Hepatocyte (in vitro differentiated cells): Measurements from ENCODE around the gene LTB4R. TPM values are rescaled to one million over a fixed set of nuclear protein-coding genes. Genes with fewer than 3 reads are reported as not detected.

Experiments used
- DNase-seq: peaks from one replicate; pipeline ENCODE4 v3.0.0-alpha.2; 2016; ENCODE audit warnings: low spot score
- H2AFZ ChIP-seq: fragments of 200-600 bp; sonication (generic); 2 replicates; pipeline ENCODE4 v1.6.0; 2016; ENCODE audit warnings: antibody characterized with exemption, mild to moderate bottlenecking
- H3K27ac ChIP-seq: fragments of 200-600 bp; sonication (generic); 2 replicates; pipeline ENCODE4 v1.5.1; 2016; ENCODE audit warnings: mild to moderate bottlenecking
- H3K27me3 ChIP-seq: fragments of 200-600 bp; sonication (generic); 2 replicates; pipeline ENCODE4 v1.6.1; 2016
- H3K36me3 ChIP-seq: fragments of 200-600 bp; sonication (generic); replicated peaks from 2 replicates; pipeline ENCODE4 v1.5.1; 2016; ENCODE audit warnings: low read depth; ENCODE audit not compliant: insufficient read depth
- H3K4me1 ChIP-seq: fragments of 200-600 bp; sonication (generic); 2 replicates; pipeline ENCODE4 v1.5.1; 2016; ENCODE audit warnings: mild to moderate bottlenecking, moderate library complexity; ENCODE audit not compliant: insufficient read depth
- H3K4me2 ChIP-seq: fragments of 200-600 bp; sonication (generic); 2 replicates; pipeline ENCODE4 v1.6.0; 2016
- H3K4me3 ChIP-seq: fragments of 200-600 bp; sonication (generic); 2 replicates; pipeline ENCODE4 v1.5.1; 2016; ENCODE audit warnings: mild to moderate bottlenecking
- H3K79me2 ChIP-seq: fragments of 200-600 bp; sonication (generic); 2 replicates; pipeline ENCODE4 v1.6.0; 2017; ENCODE audit warnings: mild to moderate bottlenecking
- H3K9me2 ChIP-seq: fragments of 200-600 bp; sonication (generic); replicated peaks from 2 replicates; pipeline ENCODE4 v1.6.0; 2017; ENCODE audit warnings: mild to moderate bottlenecking; ENCODE audit not compliant: insufficient read depth
- H3K9me3 ChIP-seq: fragments of 200-600 bp; sonication (generic); 2 replicates; pipeline ENCODE4 v1.5.1; 2016; ENCODE audit warnings: low read depth, mild to moderate bottlenecking
- H4K20me1 ChIP-seq: fragments of 200-600 bp; sonication (generic); 2 replicates; pipeline ENCODE4 v1.6.0; 2016; ENCODE audit warnings: mild to moderate bottlenecking; ENCODE audit not compliant: insufficient read depth, poor library complexity, severe bottlenecking
- EZH2 ChIP-seq: fragments of 200-600 bp; sonication (generic); IDR thresholded peaks from 2 replicates; pipeline ENCODE4 v1.6.1; 2016; ENCODE audit warnings: antibody characterized with exemption, mild to moderate bottlenecking, borderline replicate concordance
- EZH2phosphoT487 ChIP-seq: fragments of 200-600 bp; sonication (generic); IDR thresholded peaks from one replicate; pipeline ENCODE4 v1.6.1; 2018; ENCODE audit warnings: antibody characterized with exemption, mild to moderate bottlenecking, low read depth, moderate library complexity; ENCODE audit not compliant: unreplicated experiment, severe bottlenecking
- WGBS: methylation state at CpG from one replicate; pipeline ENCODE4 v1.1.6; 2016; ENCODE audit warnings: low lambda C conversion rate; ENCODE audit errors: missing lambda C conversion rate; 5-methylcytosine and 5-hydroxymethylcytosine counted together
- polyA plus RNA-seq: library from polyadenylated mRNA; unstranded; fragments of >200 nt; fragmentation: Nextera tagmentation; extraction: Ambion mirVana; gene quantifications from 2 replicates; pipeline ENCODE4 v1.2.1, GENCODE V29; 2016
- total RNA-seq: library from RNA; depleted of rRNA; stranded (reverse); fragments of >200 nt; gene quantifications from 2 replicates; pipeline ENCODE4 v1.2.3, GENCODE V29; 2014
- TF ChIP-seq, protein P1 (sequence below): fragments of 200-600 bp; sonication (generic); IDR thresholded peaks from 2 replicates; pipeline ENCODE4 v1.5.1; 2016; ENCODE audit warnings: antibody characterized with exemption, mild to moderate bottlenecking; ENCODE audit not compliant: poor library complexity

Gene LTB4R
- total and polyA plus RNA-seq, 2 experiments from 2014 or later, result 3.6 to 5.1 TPM

DNA sequence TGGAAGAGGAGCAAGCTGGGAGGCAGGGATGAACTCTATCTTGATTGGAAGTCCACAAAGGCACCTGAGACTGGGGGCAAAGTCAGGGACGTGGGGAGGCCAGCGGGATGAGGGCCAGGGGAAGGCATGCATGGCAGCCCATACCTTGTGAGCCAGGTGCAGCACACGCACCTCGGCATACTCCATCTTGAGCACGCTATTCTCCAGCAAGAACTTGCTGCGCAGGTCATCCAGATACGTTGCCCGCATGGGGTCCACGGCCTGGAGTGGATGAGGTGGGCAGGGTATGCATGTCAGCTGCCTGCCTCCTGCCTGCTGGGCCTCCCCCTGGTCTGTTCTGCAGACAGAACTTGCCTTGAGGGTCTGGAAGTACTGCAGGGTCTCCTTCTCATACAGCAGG, 43.8 kb upstream of the LTB4R start:
- Histone ChIP-seq H3K79me2 (peaks cover 6% of the 10 kb centered on the region), H3K4me1 (peaks cover 6% of the 10 kb centered on the region), H2AFZ (no peak overlapping the region), H3K27me3 (no peaks in the 10 kb centered on the region), H3K4me3 (no peak overlapping the region), H3K9me3 (no peaks in the 10 kb centered on the region), H3K36me3 (no peaks in the 10 kb centered on the region), H4K20me1 (no peaks in the 10 kb centered on the region), H3K4me2 (no peak overlapping the region), H3K27ac (no peak overlapping the region), H3K9me2 (no peaks in the 10 kb centered on the region)
- 98% methylated on average over 9 of the region's 9 CpGs for WGBS
- TF ChIP-seq EZH2phosphoT487 (no peak), EZH2 (no peak)
- TF ChIP-seq, protein P1, sequence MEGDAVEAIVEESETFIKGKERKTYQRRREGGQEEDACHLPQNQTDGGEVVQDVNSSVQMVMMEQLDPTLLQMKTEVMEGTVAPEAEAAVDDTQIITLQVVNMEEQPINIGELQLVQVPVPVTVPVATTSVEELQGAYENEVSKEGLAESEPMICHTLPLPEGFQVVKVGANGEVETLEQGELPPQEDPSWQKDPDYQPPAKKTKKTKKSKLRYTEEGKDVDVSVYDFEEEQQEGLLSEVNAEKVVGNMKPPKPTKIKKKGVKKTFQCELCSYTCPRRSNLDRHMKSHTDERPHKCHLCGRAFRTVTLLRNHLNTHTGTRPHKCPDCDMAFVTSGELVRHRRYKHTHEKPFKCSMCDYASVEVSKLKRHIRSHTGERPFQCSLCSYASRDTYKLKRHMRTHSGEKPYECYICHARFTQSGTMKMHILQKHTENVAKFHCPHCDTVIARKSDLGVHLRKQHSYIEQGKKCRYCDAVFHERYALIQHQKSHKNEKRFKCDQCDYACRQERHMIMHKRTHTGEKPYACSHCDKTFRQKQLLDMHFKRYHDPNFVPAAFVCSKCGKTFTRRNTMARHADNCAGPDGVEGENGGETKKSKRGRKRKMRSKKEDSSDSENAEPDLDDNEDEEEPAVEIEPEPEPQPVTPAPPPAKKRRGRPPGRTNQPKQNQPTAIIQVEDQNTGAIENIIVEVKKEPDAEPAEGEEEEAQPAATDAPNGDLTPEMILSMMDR, result no peak
- no peak for DNase-seq

DNA sequence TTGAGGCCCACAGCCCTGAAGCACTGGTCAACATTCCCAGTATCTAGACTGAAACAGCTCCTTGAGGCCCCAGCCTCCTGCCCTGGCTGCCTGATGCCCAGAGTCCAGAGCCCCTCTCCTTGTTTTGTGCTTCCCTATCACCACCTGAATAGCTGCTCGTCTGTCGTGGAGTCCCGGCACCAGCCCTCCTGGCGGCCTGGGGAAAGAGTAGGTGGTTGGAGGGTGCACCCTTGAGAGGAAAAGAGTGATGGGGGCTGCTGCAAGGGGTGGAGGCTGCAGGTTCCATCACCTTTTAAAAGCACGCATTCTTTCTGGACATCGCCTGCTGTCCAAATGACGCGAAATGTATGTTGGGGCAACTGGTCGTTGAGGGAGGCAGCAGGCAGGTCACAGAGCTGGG, 43.1 kb upstream of the LTB4R start:
- Histone ChIP-seq H3K27me3 (no peaks in the 10 kb centered on the region), H3K9me2 (no peaks in the 10 kb centered on the region), H3K36me3 (no peaks in the 10 kb centered on the region), H4K20me1 (no peaks in the 10 kb centered on the region), H3K27ac (no peak overlapping the region), H3K4me3 (no peak overlapping the region), H2AFZ (no peak overlapping the region), H3K4me2 (no peak overlapping the region), H3K79me2 (peaks cover 10% of the 10 kb centered on the region), H3K4me1 (peaks cover 6% of the 10 kb centered on the region), H3K9me3 (no peaks in the 10 kb centered on the region)
- 96% methylated on average over 9 of the region's 9 CpGs for WGBS
- no peak for DNase-seq
- no peak for TF ChIP-seq EZH2
- TF ChIP-seq EZH2phosphoT487, result no peak
- TF ChIP-seq, protein P1, result no peak

DNA sequence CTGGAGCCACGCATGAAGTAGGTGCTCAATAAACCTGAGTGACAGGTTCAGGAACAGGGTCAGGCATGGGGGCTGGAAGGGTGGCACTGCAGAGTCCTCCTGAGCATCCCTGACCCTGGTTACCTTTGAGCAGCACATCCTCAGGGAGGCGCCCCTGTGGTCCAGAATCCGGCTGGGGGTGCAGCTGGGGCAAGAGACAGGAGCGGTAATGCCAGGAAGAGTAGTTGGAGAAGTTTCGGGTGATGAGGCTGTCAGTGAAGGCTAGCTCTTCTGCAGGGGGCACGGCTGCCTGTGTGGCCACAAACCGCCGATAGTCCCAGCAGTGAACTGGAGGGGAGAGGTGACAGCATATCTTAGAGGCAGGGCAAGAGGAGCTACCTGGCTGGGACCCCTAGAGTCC, 41.9 kb upstream of the LTB4R start:
- DNase-seq, result no peak
- Histone ChIP-seq H3K4me2 (no peak overlapping the region), H3K36me3 (no peaks in the 10 kb centered on the region), H4K20me1 (no peaks in the 10 kb centered on the region), H3K9me3 (no peaks in the 10 kb centered on the region), H3K9me2 (no peaks in the 10 kb centered on the region), H2AFZ (no peak overlapping the region), H3K79me2 (peaks cover 10% of the 10 kb centered on the region), H3K27ac (no peak overlapping the region), H3K4me3 (no peak overlapping the region), H3K27me3 (no peaks in the 10 kb centered on the region), H3K4me1 (peaks cover 6% of the 10 kb centered on the region)
- WGBS, result over 99% methylated on average over 8 of the region's 8 CpGs
- TF ChIP-seq EZH2phosphoT487 (no peak), EZH2 (no peak)
- TF ChIP-seq, protein P1, result no peak

DNA sequence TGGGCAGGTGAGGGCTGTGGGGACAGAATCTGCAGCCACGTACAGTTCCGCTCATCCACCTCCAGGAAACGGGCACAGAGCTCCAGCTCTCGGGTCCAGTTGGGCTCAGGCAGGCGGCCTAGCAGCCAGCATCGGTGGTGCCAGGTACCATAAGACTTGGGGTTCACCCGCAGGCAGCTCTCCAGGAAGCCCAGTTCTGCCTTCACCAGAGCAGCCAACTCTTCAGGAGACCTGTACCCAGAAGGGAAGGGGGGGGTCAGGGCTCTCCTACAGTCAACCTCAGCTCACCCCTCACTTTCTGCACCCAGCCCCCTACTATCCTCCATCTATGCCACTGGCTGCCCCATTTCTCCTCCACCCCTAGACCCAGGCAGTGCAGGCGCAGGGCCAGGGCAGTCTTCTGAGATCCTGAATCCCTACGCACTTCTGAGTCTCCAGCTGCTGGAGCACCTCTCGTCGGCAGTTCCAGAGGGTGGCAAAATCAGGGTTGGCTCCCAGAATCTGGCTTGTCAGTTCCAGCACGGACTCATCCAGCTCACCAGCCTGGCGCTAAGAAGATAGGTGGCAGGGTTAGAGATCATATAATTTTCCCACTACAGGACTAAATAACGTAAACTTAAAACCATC, 41.3 kb upstream of the LTB4R start:
- 97% methylated on average over 14 of the region's 14 CpGs for WGBS
- H3K9me2 ChIP-seq, result no peaks in the 10 kb centered on the region
- TF ChIP-seq, protein P1, result no peak
- TF ChIP-seq EZH2 (no peak), EZH2phosphoT487 (no peak)
- H3K4me3 ChIP-seq, result no peak overlapping the region
- no peak overlapping the region for H2AFZ ChIP-seq
- H3K4me2 ChIP-seq, result no peak overlapping the region
- no peaks in the 10 kb centered on the region for H3K27me3 ChIP-seq
- H3K27ac ChIP-seq, result no peak overlapping the region
- H3K36me3 ChIP-seq, result no peaks in the 10 kb centered on the region
- H3K79me2 ChIP-seq, result peaks cover 10% of the 10 kb centered on the region
- peaks cover 6% of the 10 kb centered on the region for H3K4me1 ChIP-seq
- H4K20me1 ChIP-seq, result no peaks in the 10 kb centered on the region
- H3K9me3 ChIP-seq, result no peaks in the 10 kb centered on the region
- DNase-seq, result no peak
